Measurements from ENCODE around the gene LIMS1. TPM values are rescaled to one million over a fixed set of nuclear protein-coding genes. Genes with fewer than 3 reads are reported as not detected.
"Not testable (repeated sequence)": the region's sequence is repeated elsewhere in the genome, so short reads cannot be mapped to it uniquely, and the experiment has no call there.

The LIMS1 gene
- total RNA-seq, 4 donors from 2014 or later: 69.4 to 175 (median 155) TPM

DNA sequence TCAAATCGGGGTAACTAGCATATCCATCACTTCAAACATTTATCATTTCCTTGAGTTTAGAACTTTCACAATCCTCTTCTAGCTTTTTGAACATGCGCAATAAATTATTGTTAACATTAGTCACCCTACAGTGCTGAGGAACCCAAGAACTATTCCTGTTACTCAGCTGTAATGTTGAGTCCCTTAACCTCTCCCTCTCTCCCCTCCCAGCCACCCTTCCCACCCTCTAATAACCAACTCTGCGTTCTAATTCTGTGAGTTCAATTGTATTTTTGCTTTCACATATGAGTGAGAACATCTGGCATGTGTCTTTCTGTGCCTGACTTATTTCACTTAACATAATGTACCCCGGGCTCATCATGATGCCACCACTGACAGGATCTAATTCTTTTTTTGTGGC, 106.5 kb downstream of the LIMS1 start:
- TF ChIP-seq CTCF (IDR thresholded peaks at IDR 0.05): no peak
- DNase-seq (ENCODE audit: low spot score): no peak
- peak; percentile 57 for ATAC-seq (ENCODE audit: low FRiP score)

DNA sequence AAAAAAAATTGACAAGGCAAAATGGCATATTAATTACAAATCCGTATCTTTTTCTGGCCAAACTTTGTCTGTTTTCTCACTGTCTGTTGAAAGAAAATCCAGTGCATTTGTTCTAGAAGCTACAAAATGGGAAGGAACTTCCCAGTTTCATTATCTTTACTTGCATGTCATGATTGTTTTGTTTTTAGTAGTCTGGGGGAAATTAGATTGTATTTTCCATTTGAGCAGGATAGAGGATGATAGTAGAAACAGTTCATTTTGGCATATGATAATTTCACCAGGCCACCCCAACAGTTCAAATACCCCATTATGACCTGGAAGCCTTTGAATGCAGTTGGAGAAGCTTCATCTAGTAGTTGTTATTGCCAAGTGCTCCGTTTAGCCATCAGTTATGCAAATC, 107.5 kb downstream of the LIMS1 start:
- no peak for TF ChIP-seq CTCF (IDR thresholded peaks at IDR 0.05)
- DNase-seq (ENCODE audit: low spot score) (no peak), ATAC-seq (ENCODE audit: low FRiP score) (no peak)

DNA sequence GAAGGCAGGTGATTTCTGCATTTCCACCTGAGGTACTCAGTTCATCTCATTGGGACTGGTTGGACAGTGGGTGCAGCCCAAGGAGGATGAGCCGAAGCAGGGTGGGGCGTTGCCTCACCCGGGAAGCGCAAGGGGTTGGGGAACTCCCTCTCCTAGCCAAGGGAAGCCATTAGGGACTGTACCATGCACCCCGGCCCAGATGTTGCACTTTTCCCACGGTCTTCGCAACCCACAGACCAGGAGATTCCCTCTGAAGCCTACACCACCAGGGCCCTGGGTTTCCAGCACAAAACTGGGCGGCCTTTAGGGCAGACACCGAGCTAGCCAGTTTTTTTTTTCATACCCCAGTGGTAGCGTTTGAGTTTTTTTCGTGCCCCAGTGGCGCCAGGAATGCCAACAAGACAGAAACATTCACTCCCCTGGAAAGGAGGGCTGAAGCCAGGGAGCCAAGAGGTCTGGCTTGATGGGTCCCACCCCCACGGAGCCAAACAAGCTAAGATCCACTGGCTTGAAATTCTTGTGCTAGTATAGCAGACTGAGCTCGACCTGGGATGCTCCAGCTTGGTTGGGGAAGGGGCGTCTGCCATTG, 109.1 kb downstream of the LIMS1 start:
- DNase-seq (ENCODE audit: low spot score) (no peak), ATAC-seq (ENCODE audit: low FRiP score) (no peak)
- TF ChIP-seq CTCF (IDR thresholded peaks at IDR 0.05): no peak

DNA sequence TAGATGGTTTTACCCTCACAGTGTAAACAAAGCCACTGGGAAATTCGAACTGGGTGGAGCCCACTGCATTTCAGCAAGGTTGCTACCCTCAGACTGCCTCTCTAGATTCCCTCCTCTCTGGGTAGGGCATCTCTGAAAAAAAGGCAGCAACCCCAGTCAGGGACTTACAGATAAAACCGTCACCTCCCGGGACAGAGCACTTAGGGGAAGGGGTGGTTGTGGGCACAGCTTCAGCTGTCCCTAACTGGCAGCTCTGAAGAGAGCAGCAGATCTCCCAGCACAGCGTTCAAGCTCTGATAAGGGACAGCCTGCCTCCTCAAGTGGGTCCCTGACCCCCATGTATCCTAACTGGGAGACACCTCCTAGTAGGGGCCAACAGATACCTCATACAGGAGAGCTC, 109.6 kb downstream of the LIMS1 start:
- ATAC-seq (ENCODE audit: low FRiP score); DNase-seq (ENCODE audit: low spot score): not testable (repeated sequence)

- ATAC-seq (ENCODE audit: low FRiP score): not testable (repeated sequence)
Measured at GRCh38 chr2:108644446-108644845, 110.2 kb downstream of the LIMS1 start.

GRCh38 chr2:108648796-108649195, 114.5 kb downstream of the LIMS1 start:
- not testable (repeated sequence) for ATAC-seq (ENCODE audit: low FRiP score); DNase-seq (ENCODE audit: low spot score)

More at GRCh38 chr2:108644446-108644845, 110.2 kb downstream of the LIMS1 start:
- not testable (repeated sequence) for DNase-seq (ENCODE audit: low spot score)

DNA sequence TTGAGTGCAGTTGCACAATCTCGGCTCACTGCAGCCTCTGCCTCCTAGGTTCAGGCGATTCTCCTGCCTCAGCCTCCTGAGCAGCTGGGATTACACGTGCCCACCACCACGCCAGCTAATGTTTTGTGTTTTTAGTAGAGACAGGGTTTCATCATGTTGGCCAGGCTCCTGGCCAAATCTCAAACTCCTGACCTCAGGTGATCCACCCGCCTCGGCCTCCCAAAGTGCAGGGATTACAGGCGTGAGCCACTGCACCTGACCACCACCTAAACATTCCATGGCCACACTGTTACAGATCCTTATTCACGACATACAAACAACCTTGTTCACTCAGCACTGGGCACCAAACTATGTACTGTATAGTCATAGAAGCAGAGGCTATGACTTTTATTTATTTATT, 116.2 kb downstream of the LIMS1 start:
- DNase-seq (ENCODE audit: low spot score); ATAC-seq (ENCODE audit: low FRiP score): not testable (repeated sequence)

DNA sequence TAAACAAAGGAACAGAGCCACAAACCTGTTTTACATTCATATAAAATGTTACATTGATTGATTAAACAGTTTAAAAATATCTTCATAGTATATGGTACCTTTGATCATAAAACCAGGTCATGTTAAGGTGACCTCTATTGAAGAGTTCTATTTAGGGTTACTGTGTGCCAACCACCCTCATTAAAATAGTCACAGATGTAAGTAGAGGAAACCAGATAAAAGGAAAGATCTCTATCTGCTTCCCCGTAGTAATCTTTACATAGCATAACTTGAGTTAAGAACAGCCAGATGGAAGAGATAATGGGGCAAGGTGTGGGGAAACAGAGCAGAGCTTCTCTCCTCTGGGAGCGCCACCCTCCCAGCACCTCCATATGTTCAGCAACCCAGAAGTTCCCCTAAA, 117.2 kb downstream of the LIMS1 start:
- DNase-seq (ENCODE audit: low spot score); ATAC-seq (ENCODE audit: low FRiP score): not testable (repeated sequence)

DNA sequence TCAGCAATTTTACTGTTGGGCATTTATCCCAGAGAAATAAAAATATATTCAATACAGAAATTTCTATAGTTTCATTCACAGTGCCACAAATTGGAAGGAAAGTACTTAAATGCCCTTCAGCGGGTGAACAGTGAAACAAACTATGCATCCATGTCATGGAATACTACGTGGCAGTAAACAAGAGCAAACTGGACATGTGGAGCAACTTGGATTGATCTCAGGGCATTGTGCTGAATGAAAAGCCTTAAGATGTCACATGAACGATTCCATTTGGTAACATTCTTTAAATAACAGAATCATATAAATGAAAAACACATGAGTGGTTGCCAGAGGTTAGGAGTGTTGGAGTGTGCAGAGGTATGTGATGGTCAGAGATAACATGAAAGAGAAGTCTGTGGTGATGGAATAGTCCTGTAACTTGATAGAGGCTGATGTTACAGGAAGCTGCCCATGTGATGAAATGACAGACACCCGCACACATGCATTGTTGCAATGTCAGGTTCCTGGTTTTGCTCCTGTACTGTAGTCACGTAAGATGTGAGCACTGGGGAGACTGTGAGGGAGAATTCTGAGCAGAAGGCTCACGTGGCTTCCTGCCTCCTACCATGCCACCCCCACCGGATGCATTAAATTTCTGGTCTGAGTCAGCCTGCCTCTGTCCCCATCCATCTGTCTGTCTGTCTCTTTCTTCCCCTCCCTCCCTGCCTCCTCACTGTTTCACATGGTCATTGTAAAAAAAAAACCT, 118.1 kb downstream of the LIMS1 start:
- peak; percentile 67 for ATAC-seq (ENCODE audit: low FRiP score)

GRCh38 chr2:108653425-108653824, 119.2 kb downstream of the LIMS1 start:
- peak; percentile 25 for ATAC-seq (ENCODE audit: low FRiP score)

More for the DNA sequence above, 118.1 kb downstream of the LIMS1 start:
- DNase-seq (ENCODE audit: low spot score): not testable (repeated sequence)

GRCh38 chr2:108653849-108654248, 119.6 kb downstream of the LIMS1 start:
- DNase-seq (ENCODE audit: low spot score); ATAC-seq (ENCODE audit: low FRiP score): not testable (repeated sequence)

More at GRCh38 chr2:108653425-108653824, 119.2 kb downstream of the LIMS1 start:
- DNase-seq (ENCODE audit: low spot score): not testable (repeated sequence)

DNA sequence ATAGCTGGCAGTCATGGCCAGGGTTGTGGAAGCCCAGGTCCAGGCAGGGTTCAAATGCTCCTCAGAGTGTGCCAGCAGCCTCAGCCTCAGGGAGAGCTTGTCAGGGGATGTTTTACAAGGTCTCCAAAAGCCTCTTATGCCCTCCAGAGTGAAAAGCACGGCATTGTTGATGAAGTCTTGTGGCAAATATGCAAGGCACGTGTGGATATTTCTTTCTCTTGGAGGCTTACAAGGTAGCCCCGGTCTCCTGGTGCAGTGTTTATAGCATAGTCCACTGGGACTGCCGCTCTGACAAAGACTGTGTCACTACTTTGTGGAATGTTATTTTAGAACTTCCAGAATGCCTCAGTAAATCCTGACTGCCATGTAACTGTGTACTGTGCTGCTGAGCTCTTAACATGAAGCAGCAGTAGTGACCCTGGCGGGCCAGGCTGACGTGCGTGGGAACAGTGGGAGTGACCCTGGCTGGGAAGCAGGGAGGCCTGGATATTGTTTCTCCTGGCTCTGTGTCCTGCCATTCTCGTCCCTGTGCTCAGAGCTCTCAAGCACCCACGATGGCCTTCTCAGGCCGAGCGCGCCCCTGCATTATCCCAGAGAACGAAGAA, 120.4 kb downstream of the LIMS1 start:
- peak; percentile 37 for ATAC-seq (ENCODE audit: low FRiP score)
- not testable (repeated sequence) for DNase-seq (ENCODE audit: low spot score)

- ATAC-seq (ENCODE audit: low FRiP score); DNase-seq (ENCODE audit: low spot score): not testable (repeated sequence)
Measured at GRCh38 chr2:108655270-108655669, 121.0 kb downstream of the LIMS1 start.

GRCh38 chr2:108656282-108656681, 122.0 kb downstream of the LIMS1 start:
- DNase-seq (ENCODE audit: low spot score); ATAC-seq (ENCODE audit: low FRiP score): not testable (repeated sequence)

- ATAC-seq (ENCODE audit: low FRiP score); DNase-seq (ENCODE audit: low spot score): not testable (repeated sequence)
Measured at GRCh38 chr2:108657517-108657916, 123.2 kb downstream of the LIMS1 start.

DNA sequence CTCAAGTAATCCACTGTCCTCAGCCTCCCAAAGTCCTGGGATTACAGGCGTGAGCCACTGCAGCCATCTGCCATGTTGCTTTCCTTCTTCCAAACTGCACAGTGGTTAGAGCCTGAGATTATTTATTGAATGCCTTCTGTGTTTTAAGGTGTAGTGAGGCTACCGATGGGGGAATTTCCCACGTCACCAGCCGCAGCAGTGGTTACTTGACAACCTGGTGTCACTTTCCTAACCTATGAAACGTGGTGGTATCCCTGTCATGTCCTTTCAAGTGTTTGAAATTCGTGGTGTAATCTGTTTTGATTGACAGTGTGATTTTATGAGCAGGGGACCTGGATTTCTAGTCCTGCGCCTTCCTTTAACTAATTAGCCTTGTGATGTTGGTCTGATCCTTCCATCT, 124.3 kb downstream of the LIMS1 start:
- ATAC-seq (ENCODE audit: low FRiP score); DNase-seq (ENCODE audit: low spot score): not testable (repeated sequence)

Data from omental fat pad (tissue), 4 donors.